HG02588 (cell line): ENCODE measurements around the gene TANC1.

Experiments used
- ATAC-seq: cut with Tn5 transposase; IDR thresholded peaks from one replicate; pipeline ENCODE4 v1.9.1; 2021; ENCODE audit warnings: mild to moderate bottlenecking, moderate library complexity; ENCODE audit not compliant: unreplicated experiment

Gene TANC1

DNA sequence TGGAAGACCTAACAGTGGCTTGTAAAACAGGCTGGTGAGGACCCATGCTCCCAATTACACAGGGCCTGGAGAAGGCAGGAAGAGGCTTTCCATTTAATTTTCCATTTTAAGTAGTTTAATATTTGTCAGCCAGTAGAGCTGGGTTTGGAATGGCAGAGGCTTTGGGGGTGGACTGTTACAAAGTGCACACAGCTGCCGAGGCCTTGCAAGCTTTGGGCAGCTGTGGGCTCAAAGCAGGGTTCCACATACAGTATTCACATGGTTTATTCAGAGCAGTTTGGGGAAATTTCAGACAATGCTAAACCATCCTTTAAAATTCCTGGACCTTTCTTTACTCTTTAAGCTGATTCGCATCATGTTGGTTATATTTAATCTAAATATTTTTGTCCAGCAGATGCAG is 185.5 kb downstream of the TANC1 start:
- no peak for ATAC-seq

DNA sequence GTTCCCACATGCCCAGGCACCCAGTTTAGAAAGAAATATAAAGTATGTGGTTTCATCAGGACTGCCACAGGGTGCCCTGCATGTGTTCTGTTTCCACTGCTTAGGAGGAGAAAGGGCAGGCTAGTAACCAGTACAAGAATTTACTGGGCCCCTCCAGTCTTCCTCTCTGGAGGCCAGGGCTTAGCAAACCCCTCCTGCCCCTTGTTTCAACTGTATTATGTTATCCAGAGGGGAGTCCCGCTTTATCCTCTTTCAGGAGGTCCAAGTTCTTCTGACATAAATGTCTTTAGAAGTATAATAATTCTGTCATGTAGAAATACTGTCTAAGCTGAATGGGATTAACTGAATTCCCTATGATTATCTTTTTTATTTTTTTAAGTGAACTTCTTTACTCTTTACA is 185.9 kb downstream of the TANC1 start:
- no peak for ATAC-seq

DNA sequence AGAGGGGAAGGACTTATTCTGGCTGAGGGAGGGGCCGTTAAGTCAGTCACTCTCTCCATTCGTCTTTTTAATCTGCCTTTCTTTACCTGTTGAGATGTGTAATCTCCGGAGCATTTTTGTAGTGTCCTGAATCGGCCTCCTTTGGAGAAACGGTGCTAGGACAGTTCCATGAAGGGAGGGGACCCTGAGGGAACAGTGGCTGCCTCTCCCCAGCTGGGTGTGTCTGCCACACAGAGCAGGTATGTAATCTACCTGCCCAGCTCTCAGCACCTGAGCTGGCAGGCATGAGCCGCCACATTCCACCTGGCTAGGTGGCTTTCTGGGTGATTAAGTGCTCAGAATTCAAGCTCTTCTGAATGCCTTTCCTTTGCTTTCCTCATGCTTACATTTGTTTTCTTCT is 186.9 kb downstream of the TANC1 start:
- no peak for ATAC-seq

DNA sequence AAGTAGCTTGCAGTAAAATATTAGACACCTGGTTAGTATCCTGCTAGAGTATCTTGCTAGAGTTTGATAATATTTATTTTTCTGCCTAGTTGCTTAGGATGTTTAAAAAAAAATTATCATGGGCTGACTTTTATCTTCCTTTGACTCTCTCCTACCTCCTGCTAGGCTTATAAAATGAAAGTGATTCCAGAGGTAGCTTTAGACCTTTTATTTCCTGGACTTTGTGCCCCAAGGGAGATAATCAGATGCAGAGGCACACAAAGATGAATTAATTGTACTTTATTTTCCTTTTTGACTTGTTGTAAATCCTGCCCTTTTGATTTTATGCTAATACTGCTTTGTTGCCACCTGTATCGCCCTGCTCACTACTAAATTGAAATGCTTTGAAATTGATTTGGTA is 187.4 kb downstream of the TANC1 start:
- ATAC-seq: no peak

DNA sequence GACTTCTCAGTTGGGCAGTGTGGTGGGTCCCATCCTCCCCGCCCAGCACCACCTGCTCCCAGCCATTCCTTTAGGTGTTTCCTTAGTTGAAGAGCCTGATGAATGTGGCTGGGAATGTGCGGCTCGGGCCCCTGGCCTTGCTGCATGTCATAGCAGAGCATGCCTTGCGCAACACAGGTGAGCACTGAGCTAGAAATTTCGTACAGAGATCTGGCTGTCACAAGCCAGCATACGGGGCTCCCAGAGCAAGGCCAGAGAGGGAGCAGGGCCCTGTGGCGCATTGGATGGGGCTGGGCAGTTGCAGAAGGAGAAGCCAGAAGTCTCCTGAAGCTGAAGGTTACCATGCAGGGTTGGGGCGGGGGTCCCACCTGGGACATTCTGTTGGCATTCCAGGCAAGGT is 188.4 kb downstream of the TANC1 start:
- no peak for ATAC-seq

DNA sequence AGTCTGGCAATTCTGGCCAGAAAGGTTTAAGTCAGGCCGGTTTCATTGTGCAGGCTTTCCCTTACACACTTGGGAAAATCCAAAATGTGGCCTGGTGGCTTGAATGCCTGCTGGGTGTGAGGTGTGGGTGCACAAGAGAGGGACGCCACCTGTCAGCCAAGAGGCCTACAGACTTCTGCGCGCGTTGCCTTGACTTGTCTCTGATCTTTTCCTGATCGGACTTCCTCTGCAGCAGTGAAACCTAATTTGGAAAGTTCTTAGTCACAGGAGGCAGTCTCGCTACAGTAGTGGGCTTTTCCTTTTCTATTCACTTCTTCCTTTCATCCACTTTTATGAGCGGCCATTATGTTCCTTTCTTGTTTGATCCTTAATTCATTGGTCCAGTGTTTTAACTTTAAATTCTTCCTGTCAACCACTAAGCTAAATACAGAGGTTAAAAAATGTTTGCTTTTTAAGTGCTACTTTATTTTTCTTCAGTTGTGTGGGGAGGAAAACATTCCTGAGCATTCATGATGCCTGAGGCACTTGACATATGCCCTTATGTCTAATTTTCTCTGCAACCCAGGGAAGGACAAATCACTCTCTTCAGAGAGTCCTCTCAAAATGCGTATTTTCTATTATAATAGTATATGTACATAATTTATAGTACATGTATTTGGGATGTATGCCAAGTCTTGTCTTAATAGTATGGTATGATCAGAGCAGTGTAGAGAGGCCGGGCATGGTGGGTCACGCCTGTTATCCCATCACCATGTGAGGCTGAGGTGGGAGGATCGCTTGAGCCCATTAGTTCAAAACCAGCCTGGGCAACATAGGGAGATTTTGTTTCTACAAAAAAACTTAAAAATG is 189.1 kb downstream of the TANC1 start:
- no peak for ATAC-seq

DNA sequence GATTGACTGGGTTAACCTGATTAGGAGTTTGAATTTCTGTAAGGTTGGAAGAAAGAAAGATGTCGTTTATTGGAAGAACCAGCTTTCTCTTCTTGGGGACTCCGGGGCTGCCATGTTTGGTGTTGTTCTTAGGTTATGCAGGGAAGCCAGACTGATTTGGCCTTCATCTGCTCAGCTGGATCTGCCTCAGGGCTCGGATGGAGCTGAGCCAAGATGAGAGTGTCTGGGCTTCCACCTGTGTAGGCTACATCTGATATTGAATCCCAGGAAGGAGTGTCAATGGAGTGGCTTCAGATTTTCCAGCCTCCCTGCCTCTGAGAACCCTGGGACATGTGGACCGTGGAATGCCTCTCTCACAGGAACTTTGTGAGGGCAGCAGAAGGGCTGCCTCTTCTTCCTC is 192.0 kb downstream of the TANC1 start:
- ATAC-seq: no peak

DNA sequence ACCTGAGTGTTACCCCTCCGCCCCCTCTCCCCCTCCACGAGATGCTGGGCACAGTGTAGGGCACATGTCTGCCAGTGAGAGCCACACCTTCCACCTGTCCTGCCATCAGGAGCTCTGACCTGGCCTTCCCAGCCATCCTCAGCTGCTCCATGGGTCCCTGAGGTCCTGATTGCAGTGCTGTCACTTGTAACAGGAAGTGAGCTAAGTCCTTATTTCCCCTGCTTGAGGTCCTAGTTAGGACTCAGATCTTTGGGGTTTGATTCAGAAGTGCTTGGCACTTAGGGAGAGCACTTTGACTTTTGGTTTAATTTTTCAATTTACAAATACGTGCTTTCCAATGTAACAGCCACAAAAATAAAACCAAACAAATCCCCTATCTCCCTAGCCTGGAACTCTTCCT is 192.5 kb downstream of the TANC1 start:
- no peak for ATAC-seq

DNA sequence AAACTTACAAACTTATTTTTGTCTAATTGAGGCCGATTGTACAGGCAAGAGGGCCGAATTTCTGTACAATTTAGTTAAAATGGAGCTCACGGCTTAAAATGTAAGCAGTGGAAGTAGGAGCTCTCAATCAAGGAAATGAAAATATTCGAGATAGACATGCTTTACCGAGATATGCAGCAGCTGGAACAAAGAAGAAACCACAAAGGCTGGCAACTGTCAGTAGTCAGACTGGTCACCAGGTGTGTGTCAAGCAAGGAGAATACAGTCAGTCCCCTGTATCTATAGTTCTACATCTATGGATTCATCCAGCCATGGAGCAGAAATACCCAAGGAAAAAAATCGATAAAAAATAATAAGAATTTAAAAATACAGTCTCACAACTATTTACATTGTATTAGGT is 195.5 kb downstream of the TANC1 start:
- no peak for ATAC-seq

DNA sequence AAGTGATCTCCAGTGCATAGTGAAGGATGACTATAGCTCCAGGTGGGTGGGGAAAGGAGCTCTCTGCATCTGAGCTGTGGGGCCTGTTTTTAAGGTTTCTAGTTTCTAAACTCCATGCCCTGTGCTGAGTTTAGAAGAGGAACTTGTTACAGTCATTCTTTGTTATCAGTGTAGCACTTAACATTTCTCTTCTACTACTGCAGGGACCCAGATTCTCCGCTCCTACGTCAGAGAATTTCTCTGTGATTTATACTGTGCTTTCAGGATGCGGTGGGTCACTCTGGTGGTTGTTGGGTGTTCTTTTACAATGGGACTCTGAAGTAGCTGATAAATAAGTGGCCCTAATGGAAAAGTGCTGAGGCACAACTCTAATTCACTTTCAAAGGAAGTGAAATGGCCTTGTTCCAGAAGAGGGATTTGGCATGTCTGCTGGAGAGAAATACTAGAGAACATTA is 196.0 kb downstream of the TANC1 start:
- no peak for ATAC-seq

DNA sequence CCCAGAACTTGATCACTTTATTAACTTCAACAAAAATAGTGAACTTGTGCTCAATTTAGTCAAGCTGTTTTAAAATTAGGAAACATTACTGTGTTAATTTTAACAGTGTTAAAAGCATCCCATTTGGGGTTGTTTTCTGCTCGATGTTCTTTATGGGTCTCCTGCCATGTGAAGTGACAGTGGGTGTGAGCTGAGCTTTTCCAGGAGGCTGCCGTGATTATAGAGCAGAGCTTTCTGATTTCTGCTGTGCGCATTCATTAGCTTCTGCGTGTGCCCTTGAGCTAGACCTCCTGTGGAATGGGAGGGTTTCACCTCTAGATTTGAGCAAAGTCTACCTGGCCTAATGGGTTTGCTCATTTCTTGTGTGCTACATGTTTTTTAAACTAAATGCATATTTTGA is 196.6 kb downstream of the TANC1 start:
- no peak for ATAC-seq

DNA sequence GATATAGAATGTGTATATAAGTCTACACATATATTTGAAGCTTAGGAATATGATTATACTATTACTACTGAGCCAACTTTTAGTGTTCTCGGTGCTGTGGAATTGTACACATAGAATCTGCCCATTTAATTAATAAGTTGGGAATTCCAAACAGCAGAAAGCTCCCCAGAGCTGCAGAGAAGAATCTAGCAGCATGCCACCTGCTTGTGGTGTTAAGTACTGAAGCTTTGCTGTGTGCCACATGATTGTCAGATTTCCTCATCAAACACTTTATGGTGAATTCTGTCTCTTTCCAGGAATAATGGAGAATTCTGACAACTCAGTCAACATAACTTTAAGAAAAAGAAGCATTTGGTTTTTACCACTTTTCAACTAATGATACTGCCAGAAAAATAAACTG is 200.3 kb downstream of the TANC1 start:
- no peak for ATAC-seq

DNA sequence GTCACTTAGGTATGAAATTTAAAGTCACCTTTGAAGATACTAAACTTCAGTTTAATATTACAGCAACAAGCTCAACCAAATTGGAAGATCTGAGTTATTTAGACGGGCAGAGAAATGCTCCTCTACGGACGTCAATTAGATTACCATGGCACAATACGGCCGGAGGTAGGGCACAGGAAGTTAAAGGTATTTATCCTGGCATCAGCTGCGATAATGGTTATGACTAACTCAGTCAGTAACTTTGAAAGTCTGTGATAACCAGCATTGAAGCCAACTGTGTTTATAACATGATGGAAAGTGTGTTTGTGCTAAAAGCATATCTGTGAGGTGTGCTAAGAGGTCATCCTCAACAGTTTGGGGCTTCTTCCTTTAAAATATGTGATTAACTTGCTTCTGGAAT is 200.7 kb downstream of the TANC1 start:
- no peak for ATAC-seq

DNA sequence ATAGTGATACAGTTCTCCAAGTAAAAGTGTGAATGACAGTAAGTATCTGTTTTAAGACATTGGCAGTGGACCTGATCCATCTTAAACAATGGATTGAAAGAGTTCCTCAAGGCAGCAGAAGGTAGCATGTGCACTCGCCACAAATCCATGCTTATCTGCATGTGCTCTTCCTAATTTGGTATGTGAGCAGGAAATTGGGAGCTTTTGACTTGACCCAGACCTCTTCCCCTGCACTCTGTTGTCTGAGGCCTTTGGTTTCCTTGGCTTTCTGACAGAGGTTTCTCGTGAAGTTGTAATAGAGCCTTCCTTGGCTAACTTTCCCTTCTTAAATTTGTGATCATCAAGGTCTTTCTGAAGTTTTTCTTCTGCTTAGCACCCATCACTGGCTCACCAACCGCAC is 204.0 kb downstream of the TANC1 start:
- ATAC-seq: no peak

DNA sequence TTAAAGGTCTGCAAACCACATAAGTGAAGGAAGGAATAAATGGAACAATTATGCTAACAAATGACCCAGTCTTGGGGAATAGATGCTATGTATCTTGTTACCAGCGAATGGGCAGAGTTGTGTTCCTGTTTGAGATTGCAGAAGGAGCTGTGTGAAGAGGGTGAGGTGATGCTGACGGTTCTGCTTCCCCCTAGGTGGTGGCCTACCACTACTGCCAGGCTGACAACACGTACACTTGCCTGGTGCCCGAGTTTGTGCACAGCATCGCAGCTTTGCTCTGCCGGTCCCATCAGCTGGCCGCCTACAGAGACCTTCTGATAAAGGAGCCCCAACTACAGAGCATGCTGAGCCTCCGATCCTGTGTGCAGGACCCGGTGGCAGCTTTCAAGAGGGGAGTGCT is 206.3 kb downstream of the TANC1 start:
- no peak for ATAC-seq

DNA sequence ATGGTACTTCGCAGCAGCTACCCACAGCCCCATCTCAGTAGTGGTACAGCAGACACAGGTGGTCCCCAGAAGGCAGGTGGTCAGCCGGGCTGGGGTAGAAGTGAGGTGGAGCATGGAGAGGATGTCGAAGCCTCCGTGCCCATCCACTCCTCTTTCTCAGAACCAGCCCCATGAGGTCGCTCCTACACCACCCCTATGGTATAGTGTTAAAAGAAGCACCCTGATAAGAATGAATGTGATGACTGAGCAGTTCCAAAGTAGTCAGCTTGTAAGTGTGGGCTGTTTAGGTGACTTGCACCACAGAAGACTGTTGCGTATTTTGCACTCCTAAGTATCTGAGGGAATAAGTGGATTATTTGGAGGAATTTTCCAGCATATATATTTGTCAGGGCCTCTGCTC is 206.7 kb downstream of the TANC1 start:
- ATAC-seq: no peak

DNA sequence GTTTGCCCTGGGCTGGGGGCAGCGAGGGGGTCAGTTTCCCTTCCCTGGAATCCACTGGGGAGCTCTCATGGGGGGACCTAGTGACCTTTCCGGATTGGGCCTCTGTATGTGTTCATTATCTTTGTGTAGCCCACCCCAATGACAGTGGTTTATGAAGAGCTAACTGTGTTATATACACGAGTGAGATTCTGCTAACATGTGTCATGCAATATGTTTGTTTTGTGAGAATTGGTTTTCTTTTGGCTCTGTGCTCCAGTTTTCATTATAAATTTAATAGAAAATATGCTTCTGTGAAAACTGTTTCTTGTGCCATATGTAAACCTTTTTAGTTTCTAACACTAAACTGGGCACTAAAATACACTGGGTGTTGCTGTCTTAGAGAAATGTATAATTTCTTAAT is 207.5 kb downstream of the TANC1 start:
- no peak for ATAC-seq

DNA sequence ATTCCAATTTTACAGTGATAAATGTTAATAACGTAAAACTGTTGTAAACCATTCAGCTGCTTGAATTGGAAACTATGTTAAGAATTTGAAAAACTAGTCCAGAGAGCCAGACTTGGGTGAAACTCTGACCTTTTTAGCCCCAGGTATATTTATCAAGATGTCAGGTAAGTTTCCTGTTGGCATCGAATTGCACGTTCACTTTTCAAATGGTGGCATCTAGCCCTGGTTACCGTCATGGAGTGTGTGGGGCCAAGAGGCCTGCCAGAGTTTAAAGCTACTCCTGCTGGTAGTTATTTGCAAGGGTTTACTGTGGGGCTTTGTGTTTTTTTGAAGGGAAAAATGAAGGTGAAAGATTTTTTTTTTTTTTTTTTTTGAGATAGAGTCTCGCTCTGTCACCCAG is 208.1 kb downstream of the TANC1 start:
- no peak for ATAC-seq

DNA sequence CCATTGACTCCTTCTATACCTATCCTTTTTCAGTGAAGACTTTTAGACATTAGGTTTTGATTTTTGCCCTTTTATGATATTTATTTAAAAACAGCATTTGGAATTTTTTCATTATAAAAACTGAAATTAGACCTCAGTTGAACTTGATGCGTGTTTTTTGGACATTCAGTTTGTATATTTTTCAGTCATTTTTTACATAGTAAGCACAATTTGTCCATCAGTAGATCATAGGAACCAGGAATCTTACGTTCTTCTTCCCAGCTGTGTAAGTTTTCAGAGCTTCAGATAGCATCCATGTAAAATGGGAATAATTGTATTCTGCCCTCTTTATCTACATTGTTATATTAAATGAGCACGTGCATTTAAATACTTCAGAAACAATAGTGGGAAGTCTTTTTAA is 208.9 kb downstream of the TANC1 start:
- ATAC-seq: no peak

DNA sequence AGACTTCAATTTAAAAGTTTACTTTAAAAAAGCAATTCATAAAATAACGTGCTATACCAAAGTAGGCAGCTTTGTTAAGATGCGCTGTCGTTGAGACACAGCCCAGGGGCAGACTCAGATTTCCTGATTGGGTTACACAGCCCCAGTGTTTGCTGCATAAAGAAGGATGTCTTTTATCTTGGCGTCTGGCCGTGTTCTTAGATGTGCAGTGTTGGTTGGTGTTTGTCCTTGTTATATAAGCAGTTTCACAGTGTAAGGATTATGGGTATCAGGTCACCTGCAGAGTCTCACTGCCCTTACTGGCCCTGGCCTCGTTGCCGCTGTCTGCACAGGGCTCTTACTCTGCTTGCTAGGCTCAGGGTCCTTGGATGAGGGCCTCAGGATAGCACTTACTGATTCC is 209.5 kb downstream of the TANC1 start:
- ATAC-seq: no peak

DNA sequence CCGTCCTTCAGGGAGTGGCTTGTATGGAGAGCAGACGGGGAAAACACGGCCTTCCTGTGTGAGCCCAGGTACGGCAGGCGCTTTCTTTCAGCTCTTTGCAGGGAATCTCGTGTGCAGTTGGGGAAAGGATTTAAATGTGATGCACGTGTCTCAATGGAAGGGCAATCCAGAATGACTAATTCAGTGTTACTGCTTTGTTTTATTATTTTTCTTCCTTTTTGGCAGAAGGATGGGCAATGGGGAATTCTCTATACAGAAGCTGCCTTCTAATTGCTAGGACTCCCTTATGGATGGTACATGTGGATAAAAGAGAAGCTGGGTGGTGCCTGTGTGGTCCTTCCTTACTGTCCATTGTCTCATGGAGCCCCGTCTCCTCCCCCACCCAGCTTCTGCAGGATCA is 210.7 kb downstream of the TANC1 start:
- ATAC-seq: no peak

DNA sequence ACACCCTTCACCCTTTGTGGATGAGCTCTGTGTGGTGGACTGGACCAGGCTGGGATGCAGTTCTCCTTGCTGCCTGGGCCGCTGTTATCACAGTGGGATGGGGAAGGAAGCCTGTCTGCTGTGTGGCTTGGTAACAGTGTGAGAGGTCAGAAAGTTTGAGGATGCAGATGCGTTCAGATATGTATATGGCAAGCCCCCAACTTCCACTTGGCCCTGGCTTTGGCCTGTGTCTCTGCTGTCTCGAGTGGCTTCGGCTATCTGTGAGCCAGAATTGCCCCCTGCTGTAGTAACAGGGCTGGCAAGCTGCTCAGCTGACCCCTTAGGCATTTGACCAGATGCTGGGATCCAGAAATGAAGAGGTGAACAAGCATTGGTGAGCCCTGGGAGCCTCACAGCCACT is 211.3 kb downstream of the TANC1 start:
- ATAC-seq: no peak

DNA sequence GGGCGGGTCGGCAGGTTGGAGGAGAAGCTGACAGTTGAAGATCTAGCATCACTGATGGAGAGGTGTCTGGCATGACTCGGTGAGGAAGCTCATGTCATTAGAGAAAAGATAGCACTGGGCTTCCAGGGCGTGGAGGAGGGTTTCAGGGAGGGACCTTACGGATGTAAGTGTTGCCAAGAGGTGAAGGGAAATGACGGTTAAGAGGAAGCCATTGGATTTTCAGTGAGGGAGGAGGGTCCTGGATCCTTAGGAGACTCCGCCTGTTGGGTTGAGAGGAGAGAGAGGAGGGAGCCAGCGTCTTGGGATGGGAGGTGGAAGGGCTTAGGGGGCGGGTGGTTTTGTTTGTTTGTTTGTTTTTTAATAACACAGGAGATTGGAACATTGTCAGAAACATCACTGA is 214.9 kb downstream of the TANC1 start:
- no peak for ATAC-seq
